Activated naive CD4-positive, alpha-beta T cell treated with anti-CD3 and anti-CD28 coated beads, Interleukin-2, amount 50 U/mL, for 72 hours (primary cell): ENCODE results near the gene ZBTB38. TPM values are rescaled to one million over a fixed set of nuclear protein-coding genes. Genes with fewer than 3 reads are reported as not detected.

Experiments used
- ATAC-seq, 2 donors: fragments of 150-1000 bp; cut with Tn5 transposase; 2 replicates each; pipeline ENCODE4 v1.10.0; 2021; ENCODE audit warnings: mild to moderate bottlenecking in 2 of 2, moderate library complexity in 2 of 2
- DNase-seq, 2 donors: peaks; one replicate each; pipeline ENCODE4 v3.0.0; 2021 to 2022; ENCODE audit warnings: low spot score in 2 of 2
- H3K27ac Mint-ChIP-seq, 2 donors: one replicate each; pipeline ENCODE4 v1.8.0; 2022; ENCODE audit warnings: mild to moderate bottlenecking in 2 of 2, mixed read lengths in 2 of 2
- H3K36me3 Mint-ChIP-seq, 2 donors: one replicate each; pipeline ENCODE4 v1.8.0; 2022; ENCODE audit warnings: mixed read lengths in 2 of 2
- H3K9me3 Mint-ChIP-seq, 2 donors: one replicate each; pipeline ENCODE4 v1.8.0; 2022; ENCODE audit warnings: mixed read lengths in 2 of 2
- total RNA-seq, 2 donors: library from RNA; stranded (reverse); gene quantifications; one replicate each; pipeline ENCODE4 v1.2.3, GENCODE V29; 2022

ZBTB38 gene
- total RNA-seq, 2 donors from 2014 or later = 13.4 to 19.9 TPM

GRCh38 chr3:141335531-141336061, 32.7 kb upstream of the ZBTB38 start:
- ATAC-seq = no peak
- no peaks in the 10 kb centered on the region for H3K36me3 Mint-ChIP-seq

GRCh38 chr3:141336672-141337522, 31.4 kb upstream of the ZBTB38 start:
- DNase-seq (no peak), ATAC-seq (no peak)
- H3K9me3 Mint-ChIP-seq = peaks cover 3 to 5% of the 10 kb centered on the region in 2 donors
- H3K27ac Mint-ChIP-seq = no peak overlapping the region
- no peaks in the 10 kb centered on the region for H3K36me3 Mint-ChIP-seq

More at GRCh38 chr3:141335531-141336061, 32.7 kb upstream of the ZBTB38 start:
- DNase-seq = no peak
- H3K27ac Mint-ChIP-seq = no peak overlapping the region
- peaks cover 0 to 5% of the 10 kb centered on the region in 2 donors for H3K9me3 Mint-ChIP-seq

GRCh38 chr3:141337523-141337854, 30.8 kb upstream of the ZBTB38 start:
- Mint-ChIP-seq H3K36me3 (no peaks in the 10 kb centered on the region), H3K9me3 (peaks cover 3 to 5% of the 10 kb centered on the region in 2 donors), H3K27ac (no peak overlapping the region)
- DNase-seq (no peak), ATAC-seq (no peak)

- DNase-seq = no peak
- Mint-ChIP-seq H3K9me3 (peaks cover 3 to 5% of the 10 kb centered on the region in 2 donors), H3K27ac (no peak overlapping the region), H3K36me3 (no peaks in the 10 kb centered on the region)
- no peak for ATAC-seq
Observed at GRCh38 chr3:141337991-141338390, 30.3 kb upstream of the ZBTB38 start.

- Mint-ChIP-seq H3K9me3 (peaks cover 3 to 5% of the 10 kb centered on the region in 2 donors), H3K36me3 (no peaks in the 10 kb centered on the region), H3K27ac (no peak overlapping the region)
- DNase-seq (no peak), ATAC-seq (no peak)
Observed at GRCh38 chr3:141338881-141339280, 29.4 kb upstream of the ZBTB38 start.

GRCh38 chr3:141341536-141341935, 26.8 kb upstream of the ZBTB38 start:
- Mint-ChIP-seq H3K9me3 (peaks cover 3 to 5% of the 10 kb centered on the region in 2 donors), H3K27ac (no peak overlapping the region), H3K36me3 (no peaks in the 10 kb centered on the region)
- ATAC-seq = no peak
- DNase-seq = no peak

GRCh38 chr3:141342386-141342785, 25.9 kb upstream of the ZBTB38 start:
- Mint-ChIP-seq H3K36me3 (no peaks in the 10 kb centered on the region), H3K27ac (no peak overlapping the region), H3K9me3 (peaks cover 3 to 5% of the 10 kb centered on the region in 2 donors)
- DNase-seq (no peak), ATAC-seq (no peak)

- Mint-ChIP-seq H3K9me3 (peaks cover 3 to 5% of the 10 kb centered on the region in 2 donors), H3K27ac (no peak overlapping the region), H3K36me3 (no peaks in the 10 kb centered on the region)
- DNase-seq = no peak
- no peak for ATAC-seq
Observed at GRCh38 chr3:141343077-141343476, 25.2 kb upstream of the ZBTB38 start.

GRCh38 chr3:141343865-141344271, 24.4 kb upstream of the ZBTB38 start:
- no peak overlapping the region for H3K27ac Mint-ChIP-seq
- H3K9me3 Mint-ChIP-seq = peaks cover 3 to 5% of the 10 kb centered on the region in 2 donors
- DNase-seq = no peak
- no peak for ATAC-seq
- no peaks in the 10 kb centered on the region for H3K36me3 Mint-ChIP-seq

- Mint-ChIP-seq H3K36me3 (peaks cover 0 to 4% of the 10 kb centered on the region in 2 donors), H3K27ac (no peak overlapping the region), H3K9me3 (peaks cover 0 to 3% of the 10 kb centered on the region in 2 donors)
- ATAC-seq (no peak), DNase-seq (no peak)
Observed at GRCh38 chr3:141345528-141345927, 22.8 kb upstream of the ZBTB38 start.

GRCh38 chr3:141346007-141346406, 22.3 kb upstream of the ZBTB38 start:
- H3K9me3 Mint-ChIP-seq = peaks cover 0 to 3% of the 10 kb centered on the region in 2 donors
- DNase-seq (no peak), ATAC-seq (no peak)
- no peak overlapping the region for H3K27ac Mint-ChIP-seq
- peaks cover 0 to 4% of the 10 kb centered on the region in 2 donors for H3K36me3 Mint-ChIP-seq

GRCh38 chr3:141346418-141346817, 21.9 kb upstream of the ZBTB38 start:
- Mint-ChIP-seq H3K36me3 (peaks cover 0 to 4% of the 10 kb centered on the region in 2 donors), H3K9me3 (no peaks in the 10 kb centered on the region), H3K27ac (no peak overlapping the region)
- no peak for ATAC-seq
- DNase-seq = no peak

- Mint-ChIP-seq H3K27ac (no peak overlapping the region), H3K9me3 (no peaks in the 10 kb centered on the region), H3K36me3 (peaks cover 0 to 4% of the 10 kb centered on the region in 2 donors)
- ATAC-seq (no peak), DNase-seq (no peak)
Observed at GRCh38 chr3:141346839-141347238, 21.5 kb upstream of the ZBTB38 start.

- H3K27ac Mint-ChIP-seq = no peak overlapping the region
- ATAC-seq = no peak
- no peak for DNase-seq
- H3K9me3 Mint-ChIP-seq = no peaks in the 10 kb centered on the region
- H3K36me3 Mint-ChIP-seq = peaks cover 0 to 4% of the 10 kb centered on the region in 2 donors
Observed at GRCh38 chr3:141348837-141349236, 19.5 kb upstream of the ZBTB38 start.

GRCh38 chr3:141349711-141350110, 18.6 kb upstream of the ZBTB38 start:
- Mint-ChIP-seq H3K27ac (no peak overlapping the region), H3K9me3 (no peaks in the 10 kb centered on the region), H3K36me3 (peaks cover 0 to 4% of the 10 kb centered on the region in 2 donors)
- DNase-seq = no peak
- no peak for ATAC-seq

- no peak for DNase-seq
- peaks cover 0 to 4% of the 10 kb centered on the region in 2 donors for H3K36me3 Mint-ChIP-seq
- no peaks in the 10 kb centered on the region for H3K9me3 Mint-ChIP-seq
- H3K27ac Mint-ChIP-seq = no peak overlapping the region
- ATAC-seq = no peak
Observed at GRCh38 chr3:141350666-141351065, 17.6 kb upstream of the ZBTB38 start.

GRCh38 chr3:141352262-141352984, 15.9 kb upstream of the ZBTB38 start:
- Mint-ChIP-seq H3K36me3 (peaks cover 0 to 4% of the 10 kb centered on the region in 2 donors), H3K27ac (no peak overlapping the region), H3K9me3 (no peaks in the 10 kb centered on the region)
- ATAC-seq (no peak), DNase-seq (no peak)
